Epidermal melanocyte (primary cell): ENCODE data around the gene DPP6.

Source experiments
- DNase-seq: peaks from one replicate; pipeline ENCODE4 v3.0.0; 2011; ENCODE audit warnings: low spot score; ENCODE audit not compliant: insufficient read length

DPP6 gene

DNA sequence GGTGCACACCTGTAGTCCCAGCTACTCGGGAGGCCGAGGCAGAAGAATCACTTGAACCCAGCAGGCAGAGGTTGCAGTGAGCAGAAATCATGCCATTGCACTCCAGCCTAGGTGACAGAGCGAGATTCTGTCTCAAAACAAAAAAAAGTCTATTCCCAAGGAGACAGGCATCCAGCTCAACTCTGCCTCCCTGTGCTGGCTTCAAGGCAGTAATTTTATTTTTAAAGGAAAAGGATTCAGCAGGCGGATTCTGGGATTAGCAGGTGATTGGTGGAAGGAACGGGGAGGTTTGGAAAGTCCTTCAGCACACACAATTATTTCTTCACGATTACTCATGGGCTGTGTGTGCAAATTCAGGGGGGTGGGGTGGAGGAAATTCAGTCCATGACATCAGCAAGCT, 707.8 kb downstream of the DPP6 start:
- no peak for DNase-seq

DNA sequence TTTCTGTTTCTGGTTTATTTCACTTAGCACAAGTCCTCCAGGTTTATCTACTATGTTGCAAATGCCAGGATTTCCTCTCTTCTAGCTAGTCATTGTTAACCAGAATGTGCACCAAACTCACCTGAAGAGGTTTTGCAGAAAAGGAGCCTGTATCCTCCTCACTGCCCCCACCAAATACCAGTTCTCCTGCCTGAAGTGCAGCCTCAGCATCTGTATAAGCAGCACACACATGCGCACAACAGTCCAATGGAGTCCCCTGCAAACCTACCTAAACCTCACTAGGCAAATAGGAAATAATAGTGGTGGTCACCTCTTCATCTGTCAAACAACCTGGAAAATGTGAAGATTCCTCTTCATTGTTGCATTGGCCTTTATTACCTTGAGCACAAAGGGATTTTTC, 712.9 kb downstream of the DPP6 start:
- DNase-seq: no peak

DNA sequence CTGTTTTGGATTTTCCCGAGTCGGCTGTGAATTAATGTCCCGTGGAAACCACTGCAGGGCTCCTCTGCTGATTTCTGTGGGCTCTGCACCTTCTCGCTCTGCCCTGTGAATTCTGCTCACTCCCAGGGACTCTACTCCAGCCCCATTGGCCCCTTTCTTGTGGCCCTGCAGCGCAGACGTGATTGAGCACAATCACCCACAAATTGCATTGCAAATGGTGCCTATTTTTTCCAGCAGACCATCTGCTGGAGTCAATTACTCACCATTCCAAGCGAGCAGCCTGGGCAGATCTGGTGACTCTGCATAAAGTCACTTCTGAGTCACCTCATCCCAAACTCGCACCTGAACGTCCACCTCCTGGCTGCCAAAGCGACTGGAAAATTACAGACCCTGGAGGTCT, 714.9 kb downstream of the DPP6 start:
- no peak for DNase-seq

DNA sequence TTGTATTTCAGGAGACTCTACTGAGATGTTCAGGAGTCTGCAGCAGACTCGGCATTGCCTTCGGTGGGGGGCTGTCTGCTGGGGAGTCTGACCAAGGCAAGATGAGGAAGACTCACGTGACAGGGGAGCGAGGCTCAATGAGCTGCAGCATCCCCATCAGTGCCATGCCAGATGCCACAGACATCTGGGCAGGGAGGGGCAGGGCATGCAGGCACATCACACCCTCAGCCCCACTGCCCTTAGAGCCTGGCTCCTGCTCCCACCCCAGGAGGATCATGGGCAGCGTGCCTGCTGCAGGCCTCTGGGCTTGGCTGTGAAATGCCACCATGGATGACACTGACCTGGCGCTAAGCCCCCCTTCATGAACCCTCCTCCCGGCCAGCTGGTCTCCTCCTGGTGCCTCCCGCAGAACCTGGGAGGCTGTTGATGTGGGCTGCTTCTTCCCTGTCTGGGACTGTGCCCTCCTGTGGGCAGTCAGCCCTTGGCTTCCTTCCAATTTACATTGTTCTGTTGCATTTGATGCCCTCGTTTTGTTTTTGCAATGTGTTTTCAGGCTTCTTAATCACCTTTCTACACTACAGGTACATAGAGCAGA, 715.7 kb downstream of the DPP6 start:
- no peak for DNase-seq

DNA sequence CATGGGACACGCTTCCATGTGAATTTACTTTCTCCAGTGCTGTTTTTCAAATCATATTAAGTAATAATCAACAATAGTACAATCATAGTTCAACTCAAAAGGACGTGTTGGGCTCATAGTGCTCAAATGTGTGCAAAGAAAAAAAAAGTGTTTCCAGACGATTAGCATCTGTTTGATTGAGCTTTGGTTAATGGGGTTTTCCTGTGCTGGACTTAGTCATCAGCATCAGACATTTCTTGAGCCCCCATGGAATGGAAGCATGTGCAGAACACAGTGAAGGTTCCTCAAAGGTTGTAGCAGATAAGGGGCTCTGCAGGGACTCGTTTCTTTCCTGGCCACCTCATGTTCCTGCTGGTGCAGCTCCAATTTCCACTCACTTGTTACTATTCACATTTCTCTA, 716.8 kb downstream of the DPP6 start:
- no peak for DNase-seq

DNA sequence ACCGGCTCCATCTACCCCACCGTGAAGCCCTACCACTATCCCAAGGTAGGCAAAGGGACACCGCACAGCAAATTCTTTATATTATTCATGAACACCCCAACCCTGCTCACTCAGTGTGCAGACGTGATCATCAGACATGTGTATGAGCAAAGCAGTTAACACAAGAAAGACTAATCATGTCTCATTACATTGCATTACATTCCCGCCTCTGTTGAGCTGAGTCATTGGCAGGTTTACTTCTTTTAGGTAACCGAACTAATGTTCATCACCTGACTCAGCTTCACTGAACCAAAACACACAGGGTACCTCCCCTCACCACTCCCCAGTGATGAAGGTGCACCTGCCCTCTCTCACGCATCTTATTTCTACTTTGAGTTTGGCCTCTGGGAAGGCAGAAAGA, 717.3 kb downstream of the DPP6 start:
- no peak for DNase-seq

DNA sequence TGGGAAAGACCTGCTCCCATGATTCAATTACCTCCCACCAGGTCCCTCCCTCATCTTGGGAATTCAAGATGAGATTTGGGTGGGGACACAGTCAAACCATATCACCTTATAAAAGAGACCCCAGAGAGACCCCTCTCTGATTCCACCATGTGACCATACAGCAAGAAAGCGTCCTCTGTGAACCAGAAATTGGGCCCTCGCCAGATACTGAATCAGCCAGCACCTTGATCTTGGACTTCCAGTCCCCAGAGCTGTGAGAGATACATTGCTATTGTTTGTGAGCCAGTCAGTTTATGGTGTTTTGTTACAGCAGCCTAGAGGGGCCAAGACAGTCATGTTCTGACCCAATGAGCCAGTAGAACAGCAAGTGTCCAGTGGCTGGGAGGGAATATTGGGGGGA, 718.2 kb downstream of the DPP6 start:
- no peak for DNase-seq

DNA sequence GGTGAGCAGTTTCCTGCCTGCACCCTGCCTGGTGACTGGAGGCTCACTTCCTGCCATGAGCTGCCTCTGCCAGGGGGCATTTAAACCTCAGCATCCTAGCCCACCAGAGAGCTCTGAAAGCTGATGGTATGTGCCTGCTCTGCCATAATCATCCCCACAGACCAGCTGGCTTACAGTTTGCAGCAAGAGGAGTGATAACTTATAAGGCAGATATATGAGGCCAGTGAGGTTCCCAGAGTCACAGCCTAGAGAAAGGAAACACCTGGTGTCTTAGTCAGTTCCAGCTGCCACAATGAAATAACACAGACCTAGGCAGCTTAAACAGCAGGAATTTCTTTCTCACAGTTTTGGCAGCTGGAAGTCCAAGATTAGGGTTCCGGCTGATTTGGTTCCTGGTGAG, 718.8 kb downstream of the DPP6 start:
- DNase-seq: no peak

DNA sequence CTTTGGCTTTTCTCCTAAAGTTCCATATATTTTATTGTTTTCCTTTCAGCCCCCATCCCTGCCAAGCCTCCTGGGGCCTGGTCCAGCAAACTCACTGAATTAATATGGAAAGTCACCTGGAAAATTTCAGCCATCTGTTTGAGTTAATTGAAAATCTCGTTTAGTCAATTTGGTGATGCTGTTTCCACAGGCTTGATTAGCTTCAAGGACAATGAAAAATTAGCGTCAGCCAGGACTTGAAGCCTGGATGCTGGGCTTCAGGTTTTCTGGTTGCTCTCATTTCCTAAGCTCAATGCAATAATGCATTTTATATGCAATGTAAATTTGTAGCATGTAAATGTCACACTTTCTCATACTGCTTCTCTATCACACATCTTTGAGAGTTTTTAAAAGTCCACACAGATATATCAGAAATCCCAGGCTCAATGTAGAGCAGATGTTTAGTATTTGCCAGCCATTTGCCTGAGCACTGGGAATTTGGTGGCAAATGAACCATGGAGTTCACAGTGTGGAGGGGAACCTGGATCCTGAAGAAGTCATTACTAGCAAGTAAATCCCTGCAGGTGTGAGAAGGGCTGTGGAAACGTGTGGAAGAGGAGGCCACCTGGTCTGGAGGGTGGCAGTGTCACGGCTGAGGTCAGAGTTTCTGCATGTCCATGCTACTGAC, 722.2 kb downstream of the DPP6 start:
- DNase-seq: no peak

DNA sequence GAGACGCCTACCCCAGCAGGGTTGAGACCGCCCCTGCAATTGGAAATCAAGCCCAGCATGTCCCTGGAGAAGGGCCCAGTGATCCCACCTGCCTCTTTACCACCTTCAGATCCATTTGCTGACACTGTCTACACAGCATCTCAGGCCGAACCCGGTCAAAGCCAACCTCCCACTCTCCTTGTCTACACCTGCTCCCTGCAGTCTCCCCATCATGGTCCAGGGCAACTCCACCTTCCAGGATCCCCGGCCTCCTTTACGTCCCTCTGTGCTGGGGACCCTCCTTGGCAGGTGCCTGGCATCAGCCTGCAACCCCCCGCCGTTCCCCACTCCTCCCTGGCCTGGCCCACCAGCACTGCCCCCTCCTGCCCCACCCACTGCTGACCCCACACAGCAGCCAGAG, 723.5 kb downstream of the DPP6 start:
- no peak for DNase-seq

DNA sequence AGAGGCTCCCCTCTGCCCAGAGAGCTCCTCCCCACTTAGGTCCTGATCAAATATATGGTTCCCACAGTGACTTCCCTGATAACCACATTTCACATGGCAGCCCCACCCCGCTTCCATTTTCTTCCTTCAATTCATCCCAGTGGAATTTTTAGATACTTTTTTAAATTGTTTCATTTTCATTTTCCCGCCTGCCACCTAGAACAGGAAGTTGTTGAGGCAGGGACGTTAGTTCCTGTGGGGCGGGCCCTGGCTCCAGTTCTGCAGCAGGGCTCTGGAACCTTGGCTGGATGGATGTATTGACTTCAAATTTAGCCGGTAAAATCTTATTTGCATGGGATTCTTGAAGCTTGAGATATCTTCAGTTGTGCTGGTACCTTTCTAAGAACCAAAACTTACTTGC, 724.2 kb downstream of the DPP6 start:
- DNase-seq: no peak

DNA sequence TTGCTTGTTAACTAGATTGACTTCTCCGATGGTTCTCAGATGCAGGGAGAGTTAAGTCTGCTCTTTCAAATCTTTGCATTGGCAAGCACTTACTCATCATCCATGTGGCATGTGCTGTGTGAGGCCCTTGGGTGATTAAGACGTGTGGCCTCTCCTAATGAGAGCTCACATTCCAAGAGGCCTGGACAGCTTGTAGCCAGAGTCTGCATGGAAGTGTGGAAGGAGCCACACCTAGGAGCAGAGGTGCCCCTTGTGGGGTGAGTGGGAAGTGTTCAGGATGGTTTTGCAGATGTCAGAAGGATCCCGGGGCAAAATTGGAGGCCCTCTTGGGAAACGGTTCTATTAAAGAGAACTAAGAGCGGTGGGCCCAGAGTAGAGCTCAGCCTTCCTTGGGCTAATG, 724.8 kb downstream of the DPP6 start:
- no peak for DNase-seq

DNA sequence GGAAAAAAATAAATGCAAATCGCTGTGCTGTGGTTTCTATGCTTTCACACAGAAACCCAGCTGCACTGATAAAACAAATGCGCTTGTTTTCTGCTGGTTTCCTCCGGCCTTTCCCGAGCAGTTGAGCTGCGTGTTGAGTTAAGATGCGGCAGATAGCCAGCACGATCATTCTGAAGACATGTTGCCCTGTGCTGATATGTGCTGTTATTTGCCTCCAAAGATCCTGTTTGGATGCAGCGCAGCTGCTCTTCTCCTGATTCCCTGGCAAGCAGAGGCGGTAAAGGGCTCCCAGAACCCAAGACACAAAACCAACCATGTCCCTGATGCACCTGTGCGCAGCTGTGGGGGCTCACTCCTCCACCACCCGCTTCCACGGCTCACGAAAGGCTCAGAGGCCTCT, 725.3 kb downstream of the DPP6 start:
- no peak for DNase-seq

DNA sequence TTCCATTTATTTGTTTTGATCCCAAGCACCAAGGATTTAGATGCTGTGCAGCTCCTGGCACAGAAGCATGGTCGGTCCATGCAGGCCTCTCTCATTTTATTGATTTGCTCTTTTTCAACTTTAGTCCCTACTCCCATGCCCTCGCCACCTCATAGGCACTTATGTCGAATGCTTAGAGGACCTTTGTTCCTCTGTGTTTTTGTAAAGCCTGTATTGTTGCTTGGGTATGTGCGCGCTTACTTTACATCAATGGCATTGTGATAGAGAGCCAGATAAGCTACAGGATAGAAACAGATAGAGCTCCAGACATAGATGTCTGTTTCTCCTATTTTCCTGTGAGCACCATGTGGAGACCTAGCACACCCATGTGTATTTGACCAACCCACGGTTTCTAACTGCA, 725.7 kb downstream of the DPP6 start:
- no peak for DNase-seq

DNA sequence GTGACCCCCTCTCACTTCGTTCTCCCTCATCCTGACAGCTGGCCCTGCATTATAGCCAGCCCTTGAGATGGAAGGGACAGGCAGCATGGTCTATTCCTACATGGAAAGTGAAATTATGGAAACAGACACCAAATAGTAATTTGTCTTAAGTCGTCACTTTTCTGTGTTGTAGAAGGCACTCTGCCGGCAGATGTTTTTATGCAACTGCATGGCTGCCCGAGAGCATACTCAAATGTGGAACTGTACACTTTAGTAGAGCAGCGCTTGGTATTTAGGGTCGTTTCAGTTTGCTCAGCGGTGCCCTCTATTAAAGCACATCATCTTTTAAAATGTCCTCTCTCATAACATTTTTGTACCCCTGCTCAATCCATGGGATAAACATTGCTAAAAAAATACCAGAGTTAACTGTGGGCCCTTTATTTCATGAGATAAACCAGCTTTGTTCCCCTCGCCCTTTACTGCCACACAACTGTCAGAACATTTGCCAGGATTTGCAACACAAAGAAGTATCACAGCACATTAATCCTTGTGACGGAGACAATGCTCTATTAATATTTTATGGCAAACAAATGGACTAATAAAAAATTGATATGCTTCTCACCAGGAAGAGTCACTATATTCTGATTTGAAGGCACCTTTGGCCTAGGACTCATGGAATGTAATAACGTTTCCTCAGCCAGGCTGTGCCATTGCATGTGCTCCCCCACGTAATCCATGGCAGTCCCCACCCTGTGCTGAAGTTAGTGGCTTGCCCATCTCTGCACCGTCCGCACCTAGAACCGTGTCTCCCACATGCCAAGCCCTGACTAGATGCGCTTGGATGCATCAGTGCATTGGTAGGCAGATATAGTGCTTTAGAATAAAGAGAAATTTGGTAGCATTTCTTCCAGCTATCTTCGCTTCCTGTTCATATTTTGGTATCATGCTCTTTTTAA, 729.4 kb downstream of the DPP6 start:
- no peak for DNase-seq

DNA sequence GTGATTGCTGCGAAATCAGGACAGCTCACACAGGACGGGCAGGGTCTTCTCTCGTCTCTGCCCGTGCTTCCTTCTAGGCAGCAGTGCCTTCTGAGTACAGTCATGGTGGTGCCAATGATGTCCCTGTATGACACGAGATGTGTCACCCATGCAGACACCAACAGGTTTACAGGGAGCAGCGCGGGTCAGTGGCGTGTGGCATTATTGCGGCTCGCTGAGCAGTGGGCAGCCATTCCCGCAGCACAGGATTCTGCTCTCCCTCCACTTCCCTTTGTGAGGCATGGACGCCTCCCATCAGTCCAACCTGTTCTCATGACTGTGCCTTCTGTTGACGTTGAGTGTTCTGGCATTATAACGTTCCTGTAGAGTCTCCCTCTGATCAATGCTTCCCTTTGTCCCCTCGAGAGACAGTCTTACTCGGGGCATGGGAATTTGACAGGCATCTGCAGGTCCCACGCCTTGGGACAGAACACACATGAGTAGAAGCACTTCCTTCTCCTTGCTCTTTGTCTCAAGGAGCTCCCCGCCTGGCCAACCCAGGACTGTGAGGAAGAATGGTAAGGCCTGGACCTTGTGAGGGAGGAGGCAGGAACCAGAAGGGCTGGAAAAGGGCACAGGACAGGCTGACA, 731.2 kb downstream of the DPP6 start:
- no peak for DNase-seq

DNA sequence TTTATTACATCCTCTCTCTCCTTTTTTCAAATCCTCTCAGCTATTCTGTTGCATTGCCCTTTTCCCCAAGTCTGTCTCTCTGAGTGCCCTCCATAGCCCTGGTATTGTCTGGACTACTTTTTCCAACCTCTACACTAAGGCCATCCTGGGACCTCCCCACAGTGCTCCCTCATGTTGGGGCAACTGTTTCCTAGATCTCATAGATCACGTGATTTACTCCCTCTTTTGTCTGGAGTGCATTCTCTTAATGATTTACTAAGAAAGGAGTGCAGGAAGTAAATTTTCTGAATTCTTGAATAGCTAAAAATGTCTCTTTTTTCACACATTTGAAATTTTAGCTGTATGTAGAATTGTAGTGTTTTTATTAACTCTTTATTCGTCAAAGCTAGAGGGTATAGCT, 733.7 kb downstream of the DPP6 start:
- no peak for DNase-seq

DNA sequence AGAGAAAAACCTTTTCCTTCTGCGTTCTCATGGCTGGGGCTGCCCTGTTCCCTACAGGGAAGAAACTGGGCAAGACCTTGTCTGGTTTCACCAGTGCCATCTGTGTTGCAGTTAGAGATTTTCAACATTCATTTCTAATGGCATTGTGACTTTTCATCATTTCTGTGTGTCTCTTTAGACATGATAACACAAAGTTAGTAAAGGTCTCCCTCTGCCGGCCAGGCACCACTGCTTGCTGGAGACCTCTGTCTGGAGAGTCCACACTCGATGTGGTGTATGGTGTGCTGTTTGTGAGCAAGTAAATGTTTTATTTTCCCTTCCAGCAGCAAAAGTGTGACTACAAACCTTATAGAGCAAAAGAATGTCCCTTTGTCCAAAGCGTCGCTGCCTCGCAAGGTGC, 737.2 kb downstream of the DPP6 start:
- DNase-seq: no peak

DNA sequence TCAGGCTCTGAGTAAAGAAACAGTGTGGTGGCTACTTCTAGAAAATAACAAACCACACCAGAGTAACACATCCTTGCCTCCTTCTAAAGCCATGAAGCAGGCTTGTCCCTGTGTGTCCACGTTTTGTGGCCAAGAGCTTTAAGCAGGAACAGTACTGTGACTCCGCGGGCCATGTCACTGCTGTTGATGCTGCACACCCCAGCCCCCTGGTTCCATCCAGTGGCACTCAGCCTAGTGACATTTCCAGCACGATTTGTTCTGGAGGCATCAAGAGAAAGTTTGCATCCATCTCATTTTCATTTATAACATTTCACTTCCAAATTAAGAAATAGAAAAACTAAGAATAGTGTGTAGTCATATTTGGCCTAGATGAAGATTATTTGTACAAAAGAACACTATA, 739.4 kb downstream of the DPP6 start:
- DNase-seq: no peak

DNA sequence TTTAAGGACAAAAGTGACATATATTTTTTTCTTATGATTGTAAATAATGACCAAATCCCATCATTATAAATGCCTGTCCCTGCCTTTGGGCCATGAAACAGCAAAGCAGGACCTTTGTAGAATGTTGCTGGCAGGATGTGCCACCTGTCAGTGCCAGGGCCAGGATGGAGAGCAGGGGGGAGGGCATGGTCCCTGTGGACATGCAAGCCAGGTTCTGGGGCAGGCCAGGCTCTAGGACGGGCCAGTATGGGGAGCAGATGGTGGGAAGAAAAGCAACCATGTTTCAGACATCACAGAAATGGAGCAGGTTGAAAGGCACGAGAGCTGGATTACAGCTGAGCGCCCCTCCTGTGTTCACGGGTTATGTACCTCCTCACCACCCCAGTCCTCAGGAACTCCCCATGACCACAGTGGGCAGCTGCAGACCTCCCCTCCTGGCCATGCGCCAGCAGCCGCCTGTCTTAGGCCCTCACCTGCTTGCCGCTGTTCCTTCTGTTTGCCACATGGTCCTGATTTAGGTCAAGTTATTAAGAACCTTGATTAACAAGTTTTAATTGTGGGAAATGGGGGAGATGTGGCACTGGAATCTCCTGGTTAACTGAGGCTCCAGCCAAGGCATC, 740.3 kb downstream of the DPP6 start:
- no peak for DNase-seq

DNA sequence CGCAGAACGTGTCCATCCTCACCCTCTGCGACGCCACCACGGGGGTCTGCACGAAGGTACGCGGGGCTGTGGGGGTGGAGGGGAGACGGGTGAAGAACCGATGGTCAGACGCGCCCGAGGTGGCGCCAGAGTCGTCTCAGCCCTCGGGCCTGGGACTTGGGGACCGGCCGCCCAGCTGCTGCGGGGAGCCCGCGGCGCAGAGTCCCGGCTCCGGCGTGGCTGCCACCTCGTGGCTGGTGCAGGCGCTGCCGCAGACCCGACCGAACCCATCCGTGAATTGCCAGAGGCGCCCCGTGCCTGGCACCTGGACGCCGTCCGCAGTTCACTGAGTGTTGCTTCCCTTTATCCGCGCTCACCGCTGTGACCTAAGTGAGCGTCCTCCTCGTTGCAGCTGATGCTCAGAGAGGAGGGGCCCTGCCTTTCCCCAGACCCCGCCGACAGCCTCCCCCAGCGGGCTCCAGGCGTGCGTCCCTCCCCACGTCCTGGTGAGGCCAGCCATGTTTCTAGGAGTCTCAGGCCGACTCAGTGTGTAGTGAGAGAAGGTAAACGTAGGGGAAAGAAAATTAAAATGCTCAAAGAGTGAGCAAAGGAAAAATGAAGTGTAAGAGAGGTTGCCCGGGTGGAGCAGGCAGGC, 742.1 kb downstream of the DPP6 start:
- no peak for DNase-seq
